HG03108 (cell line): Measurements from ENCODE around the gene PALM.

Experiments
- ATAC-seq: cut with Tn5 transposase; IDR thresholded peaks from one replicate; pipeline ENCODE4 v1.9.1; 2021; ENCODE audit warnings: moderate library complexity; ENCODE audit not compliant: unreplicated experiment

The PALM gene

DNA sequence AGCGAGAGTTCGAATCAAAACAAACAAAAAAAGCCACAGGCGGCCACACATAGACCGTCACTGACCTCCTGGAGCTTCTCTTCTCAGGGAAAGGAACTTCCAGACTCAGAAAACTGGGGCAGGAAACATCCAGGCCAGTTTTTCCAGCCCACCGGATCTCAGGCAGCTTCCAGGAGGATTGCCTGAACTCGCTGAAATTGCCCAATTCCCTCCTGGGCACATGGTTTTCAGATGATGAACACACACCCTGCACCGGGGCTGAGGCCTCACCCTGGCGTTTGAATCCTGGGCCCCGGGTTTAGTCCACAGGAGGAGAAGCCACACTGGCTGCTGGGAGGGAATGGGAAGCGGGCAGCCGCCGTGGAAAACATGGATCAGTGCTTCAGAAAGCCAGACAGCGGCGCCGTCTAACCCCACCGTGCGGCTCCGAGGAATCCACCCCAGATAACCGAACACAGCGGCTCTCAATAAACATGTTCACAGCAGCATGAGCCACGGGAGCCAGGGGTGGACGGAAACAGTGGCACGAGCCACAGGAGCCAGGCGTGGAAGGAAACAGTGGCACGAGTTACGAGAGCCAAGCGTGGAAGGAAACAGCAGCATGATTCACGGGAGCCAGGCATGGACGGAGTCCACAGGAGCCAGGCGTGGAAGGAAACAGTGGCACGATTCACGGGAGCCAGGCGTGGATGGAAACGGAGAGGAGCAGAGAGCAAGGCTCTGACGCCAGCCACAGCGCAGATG lies 70.3 kb downstream of the PALM start:
- ATAC-seq = no peak

- no peak for ATAC-seq
These were observed 72.2 kb downstream of the PALM start for GRCh38 chr19:780935-781334.

- ATAC-seq = no peak
These were observed 73.1 kb downstream of the PALM start for GRCh38 chr19:781800-782184.

DNA sequence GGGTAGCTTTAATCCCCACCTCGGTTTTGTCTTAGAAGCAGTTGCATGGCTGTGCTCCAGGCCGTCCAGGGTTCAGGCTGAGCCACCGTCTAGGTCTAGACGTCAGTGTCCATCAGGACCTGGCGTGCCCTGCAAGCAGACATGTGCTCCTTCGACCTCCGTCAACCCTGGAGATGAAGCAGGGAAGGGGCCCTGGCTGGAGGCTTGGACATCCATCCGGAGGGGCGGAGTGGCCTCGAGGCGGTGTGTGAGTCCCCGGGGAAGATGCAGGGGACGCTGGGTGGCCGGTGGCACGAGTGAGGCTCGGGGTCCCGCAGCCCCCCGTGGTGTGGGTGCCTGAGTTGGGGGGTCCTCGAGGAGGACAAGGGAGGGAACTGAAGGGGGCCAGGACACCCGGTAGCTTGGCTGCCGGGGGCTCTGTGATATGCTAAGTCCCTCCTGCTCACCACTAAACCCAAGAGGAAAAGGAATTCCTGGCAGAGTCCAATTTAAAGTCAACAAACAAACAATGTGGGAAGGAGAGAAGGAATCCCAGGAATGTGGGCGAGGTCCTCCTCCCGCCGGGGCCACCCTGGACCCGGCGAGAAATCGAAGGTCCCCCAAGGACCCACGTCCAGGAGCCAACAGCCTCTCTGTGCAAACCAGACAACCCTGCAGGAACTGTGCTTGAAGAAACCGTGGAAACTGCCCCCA lies 73.6 kb downstream of the PALM start:
- no peak for ATAC-seq

GRCh38 chr19:782878-783668 lies 74.3 kb downstream of the PALM start:
- no peak for ATAC-seq

GRCh38 chr19:784541-784940 lies 75.8 kb downstream of the PALM start:
- no peak for ATAC-seq

- ATAC-seq = no peak
These were observed 78.8 kb downstream of the PALM start for GRCh38 chr19:787536-787935.

GRCh38 chr19:788686-788982 lies 79.9 kb downstream of the PALM start:
- ATAC-seq = no peak

DNA sequence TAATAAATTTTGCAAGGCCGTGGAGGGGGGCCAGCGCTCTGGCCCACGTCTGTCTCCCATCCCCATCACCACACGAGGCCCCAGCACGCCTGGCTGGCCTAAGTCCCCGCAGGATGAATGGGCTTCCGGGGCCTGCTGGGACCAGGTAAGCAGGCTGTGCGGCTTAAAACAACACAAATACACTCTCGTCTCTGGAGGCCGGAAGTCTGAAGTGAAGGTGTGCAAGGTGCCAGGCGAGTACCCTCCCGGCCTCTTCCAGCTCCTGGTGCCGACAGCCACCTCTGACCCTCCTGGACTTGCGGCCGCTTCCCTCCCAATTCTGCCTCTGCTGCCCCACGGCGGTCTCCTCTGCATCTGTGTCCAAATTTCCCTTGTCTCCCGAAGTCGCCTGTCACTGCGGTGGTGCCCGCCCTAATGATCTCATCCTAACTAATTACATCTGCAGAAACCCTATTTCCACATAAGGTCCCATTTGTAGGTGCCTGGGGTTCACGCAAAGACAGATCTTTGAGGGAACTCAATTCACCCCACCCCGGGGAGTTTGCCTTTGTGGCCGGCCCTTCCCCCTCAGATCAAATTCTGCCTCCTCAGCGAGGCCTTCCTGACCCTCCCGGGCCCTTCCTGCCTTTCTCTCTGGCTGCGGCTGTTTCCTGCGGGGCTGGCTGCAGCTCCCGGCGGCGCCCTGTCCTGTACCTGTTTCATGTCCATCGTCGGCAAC lies 80.4 kb downstream of the PALM start:
- ATAC-seq = no peak

GRCh38 chr19:789701-790060 lies 80.9 kb downstream of the PALM start:
- no peak for ATAC-seq

DNA sequence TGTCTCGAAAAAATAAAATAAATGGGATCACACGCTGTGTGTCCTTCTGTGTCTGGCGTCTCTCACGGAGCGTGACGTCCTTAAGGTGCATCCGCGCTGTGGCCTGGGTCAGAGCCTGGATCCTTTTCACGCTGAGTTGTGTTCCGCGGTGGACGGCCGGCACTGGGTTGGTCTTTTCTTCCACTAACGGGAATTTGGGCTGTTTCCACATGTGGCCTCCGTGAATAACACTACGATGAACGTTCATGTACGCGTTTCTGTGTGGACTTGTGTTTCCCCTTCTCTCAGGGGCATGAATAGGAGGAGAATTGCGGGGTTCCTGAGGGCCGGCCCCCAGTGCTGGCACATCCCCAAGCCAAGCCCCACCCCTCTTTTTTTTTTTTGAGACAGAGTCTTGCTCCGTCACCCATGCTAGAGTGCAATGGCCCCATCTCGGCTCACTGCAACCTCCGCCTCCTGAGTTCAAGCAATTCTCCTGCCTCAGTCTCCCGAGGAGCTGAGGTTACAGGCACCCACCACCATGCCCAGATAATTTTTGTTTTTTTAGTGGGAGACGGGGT lies 82.4 kb downstream of the PALM start:
- no peak for ATAC-seq

DNA sequence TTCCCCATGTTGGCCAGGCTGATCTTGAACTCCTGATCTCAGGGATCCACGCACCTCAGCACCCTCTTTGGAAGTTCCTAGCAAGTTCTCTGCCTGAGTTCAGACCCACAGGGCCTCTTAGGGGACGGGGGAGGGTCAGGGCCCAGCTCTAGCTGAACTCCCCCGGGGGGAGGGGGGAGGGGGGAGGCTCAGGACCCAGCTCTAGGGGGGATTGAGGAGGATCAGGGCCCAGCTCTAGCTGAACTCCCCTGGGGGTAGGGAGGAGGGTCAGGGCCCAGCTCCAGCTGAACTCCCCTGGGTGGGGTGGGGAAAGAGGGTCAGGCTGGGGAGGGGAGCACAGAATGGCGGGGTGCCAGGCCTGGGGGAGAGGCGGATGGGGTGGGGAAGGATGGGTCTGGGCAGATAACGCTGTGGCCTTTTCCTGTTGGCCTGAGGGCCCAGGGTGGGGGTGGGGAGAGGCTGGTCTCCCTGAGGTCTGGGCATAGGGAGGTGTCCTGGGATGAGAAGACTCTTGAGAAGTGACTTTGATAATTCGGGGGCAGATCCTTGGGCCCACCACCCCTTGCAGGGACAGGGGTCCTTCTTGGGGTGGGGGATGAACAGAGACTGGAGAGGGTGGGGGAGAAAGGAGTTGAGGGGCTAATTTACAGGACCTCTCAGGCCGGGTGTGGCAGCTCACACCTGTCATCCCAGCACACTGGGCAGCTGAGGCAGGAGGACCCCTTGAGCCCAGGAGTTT lies 83.0 kb downstream of the PALM start:
- no peak for ATAC-seq

GRCh38 chr19:792306-792885 lies 83.7 kb downstream of the PALM start:
- ATAC-seq = no peak

DNA sequence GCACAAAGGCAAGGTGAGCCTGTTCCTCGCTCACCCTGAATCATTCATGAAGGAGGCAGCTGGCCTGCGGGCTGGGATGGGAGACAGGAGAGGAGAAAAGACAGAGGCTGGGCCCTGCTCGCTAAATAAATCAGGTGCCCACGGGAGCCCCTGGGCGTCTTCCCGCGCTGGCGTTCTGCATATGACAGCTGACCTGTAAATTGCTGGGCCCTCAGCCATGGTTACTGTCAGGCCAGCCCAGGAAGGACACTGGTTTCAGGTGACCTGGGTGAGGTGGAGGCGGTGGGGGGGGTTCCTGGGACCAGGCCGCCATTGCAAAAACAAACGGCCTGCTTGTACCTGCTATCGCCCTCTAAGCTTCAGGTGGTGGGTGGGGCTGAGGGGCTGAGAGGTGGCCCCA lies 85.1 kb downstream of the PALM start:
- no peak for ATAC-seq

DNA sequence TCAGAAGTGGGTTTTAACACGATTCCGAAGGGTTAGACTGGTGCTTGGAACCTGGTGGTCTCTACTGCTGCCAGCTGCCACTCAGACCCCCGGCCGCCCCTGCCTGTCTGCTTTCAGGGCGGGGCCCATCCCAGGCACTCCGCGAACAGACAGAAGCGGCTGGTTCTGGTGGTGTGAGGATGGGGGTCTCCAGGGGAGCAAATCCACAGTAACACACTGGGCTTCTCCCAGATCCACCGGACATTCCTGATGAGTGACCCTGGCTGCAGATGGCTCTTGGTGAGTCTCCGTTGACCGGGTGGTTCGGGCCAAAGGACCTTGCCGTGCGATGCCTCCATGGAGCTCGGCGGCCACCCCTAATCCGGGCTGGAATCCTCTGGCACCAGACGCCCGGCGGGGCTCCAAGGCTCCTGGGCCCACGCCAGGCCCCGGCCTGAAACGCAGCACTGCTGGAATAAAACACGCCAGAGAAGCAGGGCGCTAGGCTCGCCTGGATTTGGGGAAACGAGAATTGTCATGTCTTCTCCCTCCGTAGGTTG lies 86.4 kb downstream of the PALM start:
- ATAC-seq = no peak

- ATAC-seq = no peak
These were observed 87.2 kb downstream of the PALM start for GRCh38 chr19:795691-796581.

GRCh38 chr19:796692-797527 lies 88.2 kb downstream of the PALM start, which contains the start of gene PTBP1:
PTBP1 (plus strand) TSS chr19:797452; CDS start chr19:797498, 46 bp downstream.
- ATAC-seq = peak; percentile 81
